H9 (cell line): ENCODE data around the gene PXYLP1. TPM values are rescaled to one million over a fixed set of nuclear protein-coding genes. Genes with fewer than 3 reads are reported as not detected.

ENCODE experiments used
- DNase-seq: peaks from one replicate; pipeline ENCODE4 v3.0.0-alpha.2; 2017
- H2AFZ ChIP-seq: one replicate; pipeline ENCODE4 v1.6.1; 2013; ENCODE audit warnings: mild to moderate bottlenecking, low read length, control low read depth, moderate library complexity
- H2AK5ac ChIP-seq: 2 replicates; pipeline ENCODE4 v1.6.1; 2013; ENCODE audit warnings: low read length, control low read depth, mixed read lengths; ENCODE audit not compliant: insufficient read length
- H2BK120ac ChIP-seq: one replicate; pipeline ENCODE4 v1.6.1; 2013; ENCODE audit warnings: low read depth, mild to moderate bottlenecking, low read length, control low read depth, inconsistent platforms; ENCODE audit not compliant: poor library complexity, severe bottlenecking
- H2BK12ac ChIP-seq: 2 replicates; pipeline ENCODE4 v1.6.1; 2013; ENCODE audit warnings: low read length, control low read depth, mixed read lengths, low read depth; ENCODE audit not compliant: insufficient read length
- H2BK15ac ChIP-seq: 2 replicates; pipeline ENCODE4 v1.6.1; 2013; ENCODE audit warnings: low read depth, low read length, control low read depth
- H2BK20ac ChIP-seq: one replicate; pipeline ENCODE4 v1.6.1; 2013; ENCODE audit warnings: low read depth, mild to moderate bottlenecking, low read length, control low read depth, inconsistent platforms; ENCODE audit not compliant: poor library complexity, severe bottlenecking
- H2BK5ac ChIP-seq: 2 replicates; pipeline ENCODE4 v1.6.1; 2013; ENCODE audit warnings: low read length, control low read depth, mixed read lengths; ENCODE audit not compliant: insufficient read length
- H3K14ac ChIP-seq: 2 replicates; pipeline ENCODE4 v1.6.1; 2013; ENCODE audit warnings: low read length, control low read depth; ENCODE audit not compliant: insufficient read depth
- H3K18ac ChIP-seq: 2 replicates; pipeline ENCODE4 v1.6.1; 2013; ENCODE audit warnings: low read depth, mild to moderate bottlenecking, mixed read lengths, low read length, control low read depth; ENCODE audit not compliant: insufficient read length
- H3K23ac ChIP-seq: 2 replicates; pipeline ENCODE4 v1.6.1; 2013; ENCODE audit warnings: low read length, control low read depth, mixed read lengths, low read depth; ENCODE audit not compliant: insufficient read length
- H3K23me2 ChIP-seq: 2 replicates; pipeline ENCODE4 v1.6.1; 2013; ENCODE audit warnings: low read depth, mild to moderate bottlenecking, mixed read lengths, low read length, control low read depth; ENCODE audit not compliant: insufficient read length, poor library complexity, severe bottlenecking
- H3K27ac ChIP-seq: 2 replicates; pipeline ENCODE4 v1.5.1; 2013; ENCODE audit warnings: low read length, control low read depth, mixed read lengths, low read depth; ENCODE audit not compliant: insufficient read length
- H3K27me3 ChIP-seq: 2 replicates; pipeline ENCODE4 v1.6.1; 2013; ENCODE audit warnings: low read length, control low read depth, inconsistent platforms; ENCODE audit not compliant: insufficient read depth
- H3K4ac ChIP-seq: 2 replicates; pipeline ENCODE4 v1.6.1; 2013; ENCODE audit warnings: low read depth, mild to moderate bottlenecking, control low read depth, inconsistent platforms, low read length, moderate library complexity
- H3K4me1 ChIP-seq: 2 replicates; pipeline ENCODE4 v1.6.1; 2013; ENCODE audit warnings: low read length, control low read depth, inconsistent platforms; ENCODE audit not compliant: insufficient read depth
- H3K4me2 ChIP-seq: 2 replicates; pipeline ENCODE4 v1.6.1; 2013; ENCODE audit warnings: low read length, control low read depth, mixed read lengths; ENCODE audit not compliant: insufficient read length, insufficient read depth
- H3K56ac ChIP-seq: 2 replicates; pipeline ENCODE4 v1.6.1; 2013; ENCODE audit warnings: low read depth, mild to moderate bottlenecking, mixed read lengths, low read length, control low read depth; ENCODE audit not compliant: insufficient read length
- H3K79me1 ChIP-seq: 2 replicates; pipeline ENCODE4 v1.6.1; 2013; ENCODE audit warnings: low read depth, mild to moderate bottlenecking, moderate library complexity, low read length, control low read depth, inconsistent platforms; ENCODE audit not compliant: insufficient read depth, poor library complexity, severe bottlenecking
- H3K79me2 ChIP-seq: 2 replicates; pipeline ENCODE4 v1.6.1; 2013; ENCODE audit warnings: low read length, control low read depth, inconsistent platforms; ENCODE audit not compliant: insufficient read depth
- H3K9ac ChIP-seq: 2 replicates; pipeline ENCODE4 v1.6.1; 2013; ENCODE audit warnings: low read length, control low read depth, mixed read lengths; ENCODE audit not compliant: insufficient read length; ENCODE audit errors: extremely low read depth
- H3K9me3 ChIP-seq: one replicate; pipeline ENCODE4 v1.6.1; 2013; ENCODE audit warnings: low read depth, low read length, inconsistent platforms; ENCODE audit not compliant: control insufficient read depth
- H3T11ph ChIP-seq: one replicate; pipeline ENCODE4 v1.6.1; 2013; ENCODE audit warnings: mild to moderate bottlenecking, low read length, control low read depth, inconsistent platforms
- H4K20me1 ChIP-seq: one replicate; pipeline ENCODE4 v1.6.1; 2013; ENCODE audit not compliant: control insufficient read depth, insufficient read length, insufficient read depth
- H4K5ac ChIP-seq: 2 replicates; pipeline ENCODE4 v1.6.1; 2013; ENCODE audit warnings: low read depth, mild to moderate bottlenecking, mixed read lengths, low read length, control low read depth; ENCODE audit not compliant: insufficient read length
- H4K8ac ChIP-seq: replicated peaks from 2 replicates; pipeline ENCODE4 v1.6.1; 2013; ENCODE audit warnings: low read length, control low read depth, mixed read lengths, low read depth; ENCODE audit not compliant: insufficient read length
- H4K91ac ChIP-seq: 2 replicates; pipeline ENCODE4 v1.6.1; 2013; ENCODE audit warnings: low read depth, mild to moderate bottlenecking, moderate library complexity, mixed read lengths, low read length, control low read depth; ENCODE audit not compliant: insufficient read length
- H3K27ac Mint-ChIP-seq, 3 experiments: 2 replicates in 2 of 3; 3 replicates in 1 of 3; pipeline ENCODE4 v1.8.0; 2020 to 2021; ENCODE audit warnings: mixed read lengths in 3 of 3, mild to moderate bottlenecking in 1 of 3, moderate library complexity in 1 of 3
- H3K27me3 Mint-ChIP-seq: 2 replicates; pipeline ENCODE4 v1.8.0; 2021; ENCODE audit warnings: low read depth, mild to moderate bottlenecking, moderate library complexity, mixed read lengths
- H3K36me3 Mint-ChIP-seq, 3 experiments: 2 replicates in 2 of 3; 3 replicates in 1 of 3; pipeline ENCODE4 v1.8.0; 2020 to 2021; ENCODE audit warnings: low read depth in 3 of 3, mixed read lengths in 3 of 3; ENCODE audit not compliant: insufficient read depth in 1 of 3
- H3K4me1 Mint-ChIP-seq, 2 experiments: 2 replicates each; pipeline ENCODE4 v1.8.0; 2020; ENCODE audit warnings: mixed read lengths in 2 of 2
- H3K4me3 Mint-ChIP-seq, 2 experiments: 2 replicates in 1 of 2; 3 replicates in 1 of 2; pipeline ENCODE4 v1.8.0; 2020 to 2021; ENCODE audit warnings: mild to moderate bottlenecking in 2 of 2, mixed read lengths in 2 of 2, moderate library complexity in 1 of 2
- H3K9me3 Mint-ChIP-seq, 2 experiments: 2 replicates in 1 of 2; 3 replicates in 1 of 2; pipeline ENCODE4 v1.8.0; 2020; ENCODE audit warnings: mild to moderate bottlenecking in 2 of 2, mixed read lengths in 2 of 2, moderate library complexity in 1 of 2
- WGBS: extraction: QIAGEN DNeasy Blood & Tissue Kit; methylation state at CpG from one replicate; pipeline ENCODE4 v1.1.7; 2013; ENCODE audit warnings: missing lambda C conversion rate, low lambda C conversion rate, mixed read lengths; ENCODE audit not compliant: insufficient read length; ENCODE audit errors: extremely low coverage; 5-methylcytosine and 5-hydroxymethylcytosine counted together
- total RNA-seq: library from RNA; stranded (reverse); gene quantifications from 2 replicates; pipeline ENCODE4 v1.2.1, GENCODE V29; 2021
- TF ChIP-seq, protein P1 (sequence below): fragments of 200-600 bp; sonication (generic); conservative IDR thresholded peaks from 3 replicates; pipeline ENCODE4 v1.8.0; 2021; ENCODE audit warnings: antibody characterized with exemption, mild to moderate bottlenecking

The PXYLP1 gene
- total RNA-seq, 1 experiment from 2014 or later, result 17.9 TPM

DNA sequence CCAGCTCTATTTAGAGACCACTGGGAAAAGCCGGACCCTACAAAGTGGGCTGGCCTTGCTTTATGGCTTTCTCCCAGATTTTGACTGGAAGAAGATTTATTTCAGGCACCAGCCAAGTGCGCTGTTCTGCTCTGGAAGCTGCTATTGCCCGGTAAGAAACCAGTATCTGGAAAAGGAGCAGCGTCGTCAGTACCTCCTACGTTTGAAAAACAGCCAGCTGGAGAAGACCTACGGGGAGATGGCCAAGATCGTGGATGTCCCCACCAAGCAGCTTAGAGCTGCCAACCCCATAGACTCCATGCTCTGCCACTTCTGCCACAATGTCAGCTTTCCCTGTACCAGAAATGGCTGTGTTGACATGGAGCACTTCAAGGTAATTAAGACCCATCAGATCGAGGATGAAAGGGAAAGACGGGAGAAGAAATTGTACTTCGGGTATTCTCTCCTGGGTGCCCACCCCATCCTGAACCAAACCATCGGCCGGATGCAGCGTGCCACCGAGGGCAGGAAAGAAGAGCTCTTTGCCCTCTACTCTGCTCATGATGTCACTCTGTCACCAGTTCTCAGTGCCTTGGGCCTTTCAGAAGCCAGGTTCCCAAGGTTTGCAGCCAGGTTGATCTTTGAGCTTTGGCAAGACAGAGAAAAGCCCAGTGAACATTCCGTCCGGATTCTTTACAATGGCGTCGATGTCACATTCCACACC is 60.9 kb downstream of the PXYLP1 start:
- Histone ChIP-seq H3K9me3 (no peaks in the 10 kb centered on the region), H4K5ac (no peak overlapping the region), H3K23ac (no peak overlapping the region), H3K27ac (no peak overlapping the region), H3K4me2 (no peak overlapping the region), H4K91ac (no peak overlapping the region), H4K8ac (no peak overlapping the region), H3K9ac (no peak overlapping the region), H3T11ph (no peak overlapping the region), H3K23me2 (no peaks in the 10 kb centered on the region), H2BK20ac (no peak overlapping the region), H3K4me1 (no peaks in the 10 kb centered on the region), H3K56ac (no peak overlapping the region), H2BK5ac (no peak overlapping the region), H3K27me3 (no peaks in the 10 kb centered on the region), H2BK15ac (no peak overlapping the region), H2BK12ac (no peak overlapping the region), H2AK5ac (no peak overlapping the region), H3K79me2 (no peaks in the 10 kb centered on the region), H4K20me1 (no peaks in the 10 kb centered on the region), H3K14ac (no peak overlapping the region; the same call in 1 of the 2 replicates), H3K79me1 (no peaks in the 10 kb centered on the region), H3K18ac (no peak overlapping the region), H3K4ac (no peak overlapping the region), H2BK120ac (no peak overlapping the region), H2AFZ (no peak overlapping the region)
- no peaks in the 10 kb centered on the region for H3K27me3 Mint-ChIP-seq
- H3K9me3 Mint-ChIP-seq, result peaks cover 0 to 2% of the 10 kb centered on the region in 2 experiments; a peak in 2 of 5 replicates
- H3K4me1 Mint-ChIP-seq, result no peaks in the 10 kb centered on the region
- TF ChIP-seq, protein P1, sequence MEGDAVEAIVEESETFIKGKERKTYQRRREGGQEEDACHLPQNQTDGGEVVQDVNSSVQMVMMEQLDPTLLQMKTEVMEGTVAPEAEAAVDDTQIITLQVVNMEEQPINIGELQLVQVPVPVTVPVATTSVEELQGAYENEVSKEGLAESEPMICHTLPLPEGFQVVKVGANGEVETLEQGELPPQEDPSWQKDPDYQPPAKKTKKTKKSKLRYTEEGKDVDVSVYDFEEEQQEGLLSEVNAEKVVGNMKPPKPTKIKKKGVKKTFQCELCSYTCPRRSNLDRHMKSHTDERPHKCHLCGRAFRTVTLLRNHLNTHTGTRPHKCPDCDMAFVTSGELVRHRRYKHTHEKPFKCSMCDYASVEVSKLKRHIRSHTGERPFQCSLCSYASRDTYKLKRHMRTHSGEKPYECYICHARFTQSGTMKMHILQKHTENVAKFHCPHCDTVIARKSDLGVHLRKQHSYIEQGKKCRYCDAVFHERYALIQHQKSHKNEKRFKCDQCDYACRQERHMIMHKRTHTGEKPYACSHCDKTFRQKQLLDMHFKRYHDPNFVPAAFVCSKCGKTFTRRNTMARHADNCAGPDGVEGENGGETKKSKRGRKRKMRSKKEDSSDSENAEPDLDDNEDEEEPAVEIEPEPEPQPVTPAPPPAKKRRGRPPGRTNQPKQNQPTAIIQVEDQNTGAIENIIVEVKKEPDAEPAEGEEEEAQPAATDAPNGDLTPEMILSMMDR, result no peak
- no peak overlapping the region for H3K4me3 Mint-ChIP-seq
- no peak for DNase-seq
- H3K27ac Mint-ChIP-seq, result no peak overlapping the region
- peaks cover 5 to 27% (median 21%) of the 10 kb centered on the region in 3 experiments; a peak in 6 of 7 replicates for H3K36me3 Mint-ChIP-seq
- WGBS, result no CpG with 5 or more reads among the region's 19 CpGs
